ENCODE data around the gene IQCK.
A peak's percentile ranks its signal among the peaks of the same experiment; 100 is the strongest.

The IQCK gene

DNA sequence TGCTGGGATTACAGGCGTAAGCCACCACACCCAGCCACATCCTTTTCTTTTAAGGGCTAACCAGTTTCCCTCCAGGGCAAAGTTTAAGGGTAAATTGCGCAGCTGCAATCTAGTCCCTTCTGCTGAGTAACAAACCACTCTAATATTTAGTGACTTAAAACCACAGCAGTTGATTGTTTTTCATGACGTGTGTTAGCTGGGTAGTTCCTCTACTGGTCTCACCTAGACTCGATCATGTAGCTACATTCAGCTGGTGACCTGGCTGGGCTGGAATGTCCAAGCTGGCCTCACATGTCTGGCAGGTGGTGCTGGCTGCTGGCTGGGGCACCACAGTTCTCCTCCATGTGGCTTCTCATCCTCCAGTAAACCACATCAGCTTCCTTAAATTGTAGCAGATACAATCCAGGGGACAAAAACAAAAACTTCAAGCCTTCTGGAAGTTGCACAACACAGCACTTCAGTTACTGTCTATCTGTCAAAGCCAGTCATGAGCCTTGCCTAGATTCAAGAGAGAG is 91.1 kb downstream of the IQCK start:
- DNase-seq, result peak; percentile 24
- no peak overlapping the region for H3K4ac ChIP-seq (ENCODE audit: low read depth in 1 of 2, low read length in 2 of 2)
- peaks cover 25% of the 10 kb centered on the region for H3K4me1 ChIP-seq (ENCODE audit: control insufficient read depth, insufficient read depth, low read depth, low read length)
- no peaks in the 10 kb centered on the region for H3K79me1 ChIP-seq (replicated peaks; ENCODE audit: low read length, poor library complexity, severe bottlenecking)
- H3K14ac ChIP-seq (ENCODE audit: low read length in 2 of 2), result no peak overlapping the region
- no peak overlapping the region for H2BK12ac ChIP-seq (ENCODE audit: low read length in 2 of 2)
- no peaks in the 10 kb centered on the region for H3K27me3 ChIP-seq (ENCODE audit: control insufficient read depth in 1 of 2, insufficient read depth in 1 of 2, low read length in 2 of 2)
- no peak overlapping the region for H3K4me2 ChIP-seq (ENCODE audit: low read length, poor library complexity, severe bottlenecking)
- no peak overlapping the region for H3K4me3 ChIP-seq (ENCODE audit: insufficient read depth in 1 of 2, low read depth in 1 of 2, low read length in 2 of 2)
- H2BK120ac ChIP-seq (ENCODE audit: low read depth, low read length), result no peak overlapping the region
- no peak overlapping the region for H4K91ac ChIP-seq (ENCODE audit: low read length)
- no peak overlapping the region for H3K9ac ChIP-seq (ENCODE audit: low read length)
- H3K27ac ChIP-seq (ENCODE audit: low read length, poor library complexity, severe bottlenecking), result peak overlapping the region; percentile 96
- no peak overlapping the region for H3K18ac ChIP-seq (ENCODE audit: low read depth in 1 of 2, low read length in 2 of 2)
- H3K9me3 ChIP-seq (ENCODE audit: control insufficient read depth, low read length), result peaks cover 14% of the 10 kb centered on the region
- no peak overlapping the region for H2BK15ac ChIP-seq (ENCODE audit: low read depth, poor library complexity, severe bottlenecking)
- peak overlapping the region; percentile 96 for H2AK5ac ChIP-seq (ENCODE audit: low read length, severe bottlenecking)
- H4K8ac ChIP-seq (ENCODE audit: low read length), result no peak overlapping the region
- H3K23ac ChIP-seq (ENCODE audit: low read length in 2 of 2), result no peak overlapping the region
- H2AFZ ChIP-seq (ENCODE audit: low read depth, low read length), result no peak overlapping the region
- no peaks in the 10 kb centered on the region for H3K36me3 ChIP-seq (ENCODE audit: control insufficient read depth in 1 of 2, insufficient read depth in 2 of 2, low read depth in 1 of 2, low read length in 2 of 2)
- 90% methylated on average over 4 of the region's 4 CpGs for WGBS
- H2BK5ac ChIP-seq (ENCODE audit: low read depth, low read length, poor library complexity, severe bottlenecking), result no peak overlapping the region

DNA sequence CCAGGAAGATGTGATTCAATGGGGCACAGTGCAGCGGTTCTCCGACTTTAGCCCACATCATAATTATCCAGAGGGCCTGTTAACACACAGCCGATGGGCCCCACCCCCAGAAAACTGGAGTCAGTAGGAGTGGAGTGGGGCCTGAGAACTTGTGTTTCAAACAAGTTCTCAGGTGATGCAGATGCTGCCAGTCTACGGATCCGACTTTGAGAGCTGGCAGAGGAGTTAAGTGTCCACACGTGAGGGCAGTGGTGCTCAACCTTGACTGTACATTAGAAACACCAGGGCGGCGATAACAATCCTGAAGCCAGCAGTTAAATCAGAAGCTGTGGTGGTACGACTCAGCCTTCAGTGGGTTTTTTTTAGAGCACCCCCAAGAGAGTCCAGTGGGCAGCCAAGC is 91.6 kb downstream of the IQCK start:
- 92% methylated on average over 9 of the region's 9 CpGs for WGBS
- H3K9ac ChIP-seq (ENCODE audit: low read length), result no peak overlapping the region
- H3K27ac ChIP-seq (ENCODE audit: low read length, poor library complexity, severe bottlenecking), result no peak overlapping the region
- no peak overlapping the region for H3K23ac ChIP-seq (ENCODE audit: low read length in 2 of 2)
- H3K4ac ChIP-seq (ENCODE audit: low read depth in 1 of 2, low read length in 2 of 2), result no peak overlapping the region
- H3K4me3 ChIP-seq (ENCODE audit: insufficient read depth in 1 of 2, low read depth in 1 of 2, low read length in 2 of 2), result no peak overlapping the region
- no peak overlapping the region for H3K18ac ChIP-seq (ENCODE audit: low read depth in 1 of 2, low read length in 2 of 2)
- no peak overlapping the region for H2BK12ac ChIP-seq (ENCODE audit: low read length in 2 of 2)
- no peaks in the 10 kb centered on the region for H3K79me1 ChIP-seq (replicated peaks; ENCODE audit: low read length, poor library complexity, severe bottlenecking)
- no peak overlapping the region for H3K4me2 ChIP-seq (ENCODE audit: low read length, poor library complexity, severe bottlenecking)
- no peak overlapping the region for H2BK5ac ChIP-seq (ENCODE audit: low read depth, low read length, poor library complexity, severe bottlenecking)
- H3K4me1 ChIP-seq (ENCODE audit: control insufficient read depth, insufficient read depth, low read depth, low read length), result peaks cover 25% of the 10 kb centered on the region
- H3K9me3 ChIP-seq (ENCODE audit: control insufficient read depth, low read length), result peaks cover 14% of the 10 kb centered on the region
- DNase-seq, result no peak
- H3K14ac ChIP-seq (ENCODE audit: low read length in 2 of 2), result no peak overlapping the region
- no peak overlapping the region for H4K91ac ChIP-seq (ENCODE audit: low read length)
- peak overlapping the region; percentile 96 for H2AK5ac ChIP-seq (ENCODE audit: low read length, severe bottlenecking)
- H4K8ac ChIP-seq (ENCODE audit: low read length), result no peak overlapping the region
- H2AFZ ChIP-seq (ENCODE audit: low read depth, low read length), result no peak overlapping the region
- H3K36me3 ChIP-seq (ENCODE audit: control insufficient read depth in 1 of 2, insufficient read depth in 2 of 2, low read depth in 1 of 2, low read length in 2 of 2), result no peaks in the 10 kb centered on the region
- H2BK15ac ChIP-seq (ENCODE audit: low read depth, poor library complexity, severe bottlenecking), result no peak overlapping the region
- H3K27me3 ChIP-seq (ENCODE audit: control insufficient read depth in 1 of 2, insufficient read depth in 1 of 2, low read length in 2 of 2), result no peaks in the 10 kb centered on the region
- H2BK120ac ChIP-seq (ENCODE audit: low read depth, low read length), result no peak overlapping the region

DNA sequence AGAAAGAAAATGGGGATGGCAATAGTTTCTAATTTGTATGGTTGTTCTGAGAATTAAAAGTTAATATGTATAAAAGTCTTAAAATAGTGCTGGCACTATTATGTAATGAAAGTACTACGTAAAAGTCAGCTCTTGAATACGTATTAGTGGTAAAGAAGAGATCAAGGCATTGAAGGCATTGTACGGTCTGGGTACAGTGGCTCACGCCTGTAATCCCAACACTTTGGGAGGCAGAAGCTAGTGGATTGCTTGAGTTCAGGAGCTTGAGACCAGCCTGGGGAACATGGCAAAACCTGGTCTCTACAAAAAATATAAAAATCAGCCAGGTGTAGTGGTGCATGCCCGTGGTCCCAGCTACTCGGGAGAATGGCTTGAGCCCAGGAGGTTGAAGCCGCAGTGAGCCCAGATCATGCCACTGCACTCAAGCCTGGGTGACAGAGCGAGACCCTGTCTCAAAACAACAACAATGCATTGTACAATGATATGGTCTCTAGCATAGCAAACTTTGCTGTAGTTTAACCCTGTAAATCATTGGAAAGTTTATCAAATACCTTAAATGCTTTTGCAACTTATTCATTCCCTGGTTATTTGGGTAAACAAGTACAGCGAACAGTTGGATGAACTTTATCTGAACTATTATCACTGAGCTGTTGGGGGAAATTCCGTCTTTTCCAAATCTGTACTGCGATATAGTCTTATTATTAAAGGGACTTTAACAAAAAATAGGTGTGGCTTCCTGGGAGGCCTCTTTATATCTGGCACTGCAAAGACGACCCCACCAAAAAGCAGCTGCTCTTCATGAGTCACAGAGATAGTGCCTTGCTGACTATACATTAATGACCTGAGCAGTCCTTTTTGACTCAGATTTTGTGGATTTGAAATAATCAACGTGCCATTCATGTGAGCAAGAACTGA is 93.0 kb downstream of the IQCK start:
- Histone ChIP-seq H3K4ac (ENCODE audit: low read depth in 1 of 2, low read length in 2 of 2) (no peak overlapping the region), H3K4me2 (ENCODE audit: low read length, poor library complexity, severe bottlenecking) (peak overlapping the region; percentile 58), H2BK120ac (ENCODE audit: low read depth, low read length) (no peak overlapping the region), H2BK5ac (ENCODE audit: low read depth, low read length, poor library complexity, severe bottlenecking) (no peak overlapping the region), H3K27me3 (ENCODE audit: control insufficient read depth in 1 of 2, insufficient read depth in 1 of 2, low read length in 2 of 2) (no peaks in the 10 kb centered on the region), H3K23ac (ENCODE audit: low read length in 2 of 2) (no peak overlapping the region), H3K9ac (ENCODE audit: low read length) (peak overlapping the region; percentile 23), H4K91ac (ENCODE audit: low read length) (no peak overlapping the region), H2BK15ac (ENCODE audit: low read depth, poor library complexity, severe bottlenecking) (no peak overlapping the region), H2AFZ (ENCODE audit: low read depth, low read length) (no peak overlapping the region), H3K36me3 (ENCODE audit: control insufficient read depth in 1 of 2, insufficient read depth in 2 of 2, low read depth in 1 of 2, low read length in 2 of 2) (no peaks in the 10 kb centered on the region), H3K79me1 (replicated peaks; ENCODE audit: low read length, poor library complexity, severe bottlenecking) (no peaks in the 10 kb centered on the region), H3K27ac (ENCODE audit: low read length, poor library complexity, severe bottlenecking) (peak overlapping the region; percentile 86), H2AK5ac (ENCODE audit: low read length, severe bottlenecking) (no peak overlapping the region), H3K4me3 (ENCODE audit: insufficient read depth in 1 of 2, low read depth in 1 of 2, low read length in 2 of 2) (peak overlapping the region in 1 of 2 experiments; percentile 2), H3K9me3 (ENCODE audit: control insufficient read depth, low read length) (peaks cover 9% of the 10 kb centered on the region), H2BK12ac (ENCODE audit: low read length in 2 of 2) (no peak overlapping the region), H3K18ac (ENCODE audit: low read depth in 1 of 2, low read length in 2 of 2) (no peak overlapping the region), H3K4me1 (ENCODE audit: control insufficient read depth, insufficient read depth, low read depth, low read length) (peaks cover 23% of the 10 kb centered on the region), H4K8ac (ENCODE audit: low read length) (no peak overlapping the region), H3K14ac (ENCODE audit: low read length in 2 of 2) (no peak overlapping the region)
- peak; percentile 64 for DNase-seq
- WGBS, result 66% methylated on average over 9 of the region's 13 CpGs

DNA sequence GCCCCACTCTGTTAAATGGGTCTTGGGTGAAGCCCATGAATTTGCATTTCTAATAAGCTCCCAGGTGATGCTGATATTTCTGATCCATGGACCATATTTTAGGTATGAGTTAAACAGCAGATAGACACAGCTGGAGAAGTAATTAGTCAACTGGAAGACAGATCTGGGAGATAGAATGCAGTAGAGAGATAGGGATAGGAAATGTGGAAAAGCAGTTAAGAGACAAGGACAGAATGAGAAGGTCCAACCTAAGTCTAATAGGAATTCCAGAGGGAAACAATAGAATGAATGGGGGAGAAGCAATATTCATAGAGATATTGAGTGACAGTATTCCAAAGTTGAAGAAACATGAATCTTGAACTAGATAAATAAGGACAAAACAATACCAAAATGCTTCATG is 94.9 kb downstream of the IQCK start:
- H3K14ac ChIP-seq (ENCODE audit: low read length in 2 of 2), result no peak overlapping the region
- no peak overlapping the region for H3K4me3 ChIP-seq (ENCODE audit: insufficient read depth in 1 of 2, low read depth in 1 of 2, low read length in 2 of 2)
- H3K4me1 ChIP-seq (ENCODE audit: control insufficient read depth, insufficient read depth, low read depth, low read length), result peaks cover 18% of the 10 kb centered on the region
- H3K36me3 ChIP-seq (ENCODE audit: control insufficient read depth in 1 of 2, insufficient read depth in 2 of 2, low read depth in 1 of 2, low read length in 2 of 2), result no peaks in the 10 kb centered on the region
- no peak overlapping the region for H3K4ac ChIP-seq (ENCODE audit: low read depth in 1 of 2, low read length in 2 of 2)
- no peak overlapping the region for H3K23ac ChIP-seq (ENCODE audit: low read length in 2 of 2)
- no peak overlapping the region for H4K8ac ChIP-seq (ENCODE audit: low read length)
- H2BK120ac ChIP-seq (ENCODE audit: low read depth, low read length), result no peak overlapping the region
- no peak overlapping the region for H2BK15ac ChIP-seq (ENCODE audit: low read depth, poor library complexity, severe bottlenecking)
- no peak overlapping the region for H4K91ac ChIP-seq (ENCODE audit: low read length)
- H2BK5ac ChIP-seq (ENCODE audit: low read depth, low read length, poor library complexity, severe bottlenecking), result no peak overlapping the region
- H2AK5ac ChIP-seq (ENCODE audit: low read length, severe bottlenecking), result peak overlapping the region; percentile 12
- no peaks in the 10 kb centered on the region for H3K27me3 ChIP-seq (ENCODE audit: control insufficient read depth in 1 of 2, insufficient read depth in 1 of 2, low read length in 2 of 2)
- H2AFZ ChIP-seq (ENCODE audit: low read depth, low read length), result no peak overlapping the region
- no peak for DNase-seq
- no peak overlapping the region for H3K4me2 ChIP-seq (ENCODE audit: low read length, poor library complexity, severe bottlenecking)
- H3K9ac ChIP-seq (ENCODE audit: low read length), result no peak overlapping the region
- H3K79me1 ChIP-seq (replicated peaks; ENCODE audit: low read length, poor library complexity, severe bottlenecking), result no peaks in the 10 kb centered on the region
- peaks cover 4% of the 10 kb centered on the region for H3K9me3 ChIP-seq (ENCODE audit: control insufficient read depth, low read length)
- H3K27ac ChIP-seq (ENCODE audit: low read length, poor library complexity, severe bottlenecking), result no peak overlapping the region
- no peak overlapping the region for H3K18ac ChIP-seq (ENCODE audit: low read depth in 1 of 2, low read length in 2 of 2)
- no peak overlapping the region for H2BK12ac ChIP-seq (ENCODE audit: low read length in 2 of 2)

Data from mesenchymal stem cell (in vitro differentiated cells and primary cell).